Measurements from ENCODE around the gene CCDC171.

DNA sequence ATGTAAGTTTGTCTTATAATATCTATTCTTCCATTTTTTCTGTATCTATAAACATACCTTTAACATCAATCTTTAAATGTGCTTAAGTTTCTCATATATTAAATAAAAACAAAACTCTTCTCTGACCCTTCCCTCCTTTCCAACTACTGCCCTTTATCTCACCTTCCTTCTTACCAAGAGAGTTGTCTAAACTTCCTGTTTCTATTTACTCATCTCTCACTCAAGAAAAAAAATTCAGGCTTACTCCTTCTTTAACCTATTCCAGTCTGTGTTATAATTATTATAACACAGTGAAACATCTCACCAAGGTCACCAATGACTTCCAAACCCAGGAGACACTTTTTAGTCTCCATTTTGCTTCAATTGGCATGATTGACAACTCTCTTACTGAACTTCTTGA lies 140.9 kb downstream of the CCDC171 start:
- TF ChIP-seq, protein P1, sequence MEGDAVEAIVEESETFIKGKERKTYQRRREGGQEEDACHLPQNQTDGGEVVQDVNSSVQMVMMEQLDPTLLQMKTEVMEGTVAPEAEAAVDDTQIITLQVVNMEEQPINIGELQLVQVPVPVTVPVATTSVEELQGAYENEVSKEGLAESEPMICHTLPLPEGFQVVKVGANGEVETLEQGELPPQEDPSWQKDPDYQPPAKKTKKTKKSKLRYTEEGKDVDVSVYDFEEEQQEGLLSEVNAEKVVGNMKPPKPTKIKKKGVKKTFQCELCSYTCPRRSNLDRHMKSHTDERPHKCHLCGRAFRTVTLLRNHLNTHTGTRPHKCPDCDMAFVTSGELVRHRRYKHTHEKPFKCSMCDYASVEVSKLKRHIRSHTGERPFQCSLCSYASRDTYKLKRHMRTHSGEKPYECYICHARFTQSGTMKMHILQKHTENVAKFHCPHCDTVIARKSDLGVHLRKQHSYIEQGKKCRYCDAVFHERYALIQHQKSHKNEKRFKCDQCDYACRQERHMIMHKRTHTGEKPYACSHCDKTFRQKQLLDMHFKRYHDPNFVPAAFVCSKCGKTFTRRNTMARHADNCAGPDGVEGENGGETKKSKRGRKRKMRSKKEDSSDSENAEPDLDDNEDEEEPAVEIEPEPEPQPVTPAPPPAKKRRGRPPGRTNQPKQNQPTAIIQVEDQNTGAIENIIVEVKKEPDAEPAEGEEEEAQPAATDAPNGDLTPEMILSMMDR (IDR thresholded peaks at IDR 0.05; ENCODE audit: poor library complexity), result no peak
- TF ChIP-seq EZH2 (IDR thresholded peaks at IDR 0.05; ENCODE audit: borderline replicate concordance), result no peak

Data from hepatocyte (in vitro differentiated cells).